Kidney tubule cell (primary cell): ENCODE data around the gene CTNND2.
"Not testable (repeated sequence)": the region's sequence is repeated elsewhere in the genome, so short reads cannot be mapped to it uniquely, and the experiment has no call there.

Source experiments
- DNase-seq: peaks from one replicate; pipeline ENCODE4 v3.0.0-alpha.2; 2018; ENCODE audit warnings: low spot score

CTNND2 gene

GRCh38 chr5:11658376-11658775 lies 245.9 kb downstream of the CTNND2 start:
- DNase-seq: no peak

GRCh38 chr5:11656916-11657315 lies 247.3 kb downstream of the CTNND2 start:
- no peak for DNase-seq

GRCh38 chr5:11655681-11656080 lies 248.6 kb downstream of the CTNND2 start:
- DNase-seq: no peak

DNA sequence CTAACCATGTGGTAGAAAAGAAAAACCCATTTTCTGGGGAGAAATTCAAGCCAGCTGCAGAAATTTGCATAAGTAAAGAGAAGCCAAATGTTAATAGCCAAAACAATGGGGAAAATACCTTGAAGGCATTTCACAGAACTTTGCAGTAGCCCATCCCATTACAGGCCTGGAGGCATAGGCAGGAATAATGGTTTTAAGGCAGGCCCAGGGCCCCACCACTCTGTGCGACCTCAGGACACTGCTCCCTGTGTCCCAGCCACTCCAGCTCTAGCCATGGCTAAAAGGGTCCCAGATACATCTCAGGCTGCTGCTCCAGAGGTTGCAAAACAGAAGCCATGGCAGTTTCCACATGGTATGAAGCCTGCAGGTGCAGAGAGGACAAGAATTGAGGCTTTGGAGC lies 253.3 kb downstream of the CTNND2 start:
- DNase-seq: no peak

DNA sequence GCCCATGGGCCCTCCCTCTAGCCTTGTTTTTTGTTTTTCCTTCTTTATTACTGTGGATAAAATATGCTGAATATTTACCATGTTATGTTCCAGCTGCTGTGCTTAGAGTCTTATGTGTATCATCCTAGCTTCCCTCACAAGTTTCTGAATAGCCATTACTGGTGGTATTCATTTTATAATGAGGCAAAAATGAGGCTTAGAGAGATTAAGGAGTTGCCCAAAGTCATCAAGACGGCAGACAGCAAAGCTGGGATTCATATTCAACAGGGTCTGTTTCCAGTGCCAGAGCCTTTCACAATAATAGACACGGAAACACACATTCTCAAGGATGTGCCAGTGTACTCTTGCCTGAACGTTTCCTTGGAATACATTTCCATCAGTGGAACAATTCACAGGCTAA lies 258.1 kb downstream of the CTNND2 start:
- no peak for DNase-seq

- no peak for DNase-seq
Measured at GRCh38 chr5:11642438-11642837, 261.8 kb downstream of the CTNND2 start.

GRCh38 chr5:11640158-11640873 lies 263.9 kb downstream of the CTNND2 start:
- DNase-seq: no peak

- no peak for DNase-seq
Measured at GRCh38 chr5:11622785-11623184, 281.5 kb downstream of the CTNND2 start.

DNA sequence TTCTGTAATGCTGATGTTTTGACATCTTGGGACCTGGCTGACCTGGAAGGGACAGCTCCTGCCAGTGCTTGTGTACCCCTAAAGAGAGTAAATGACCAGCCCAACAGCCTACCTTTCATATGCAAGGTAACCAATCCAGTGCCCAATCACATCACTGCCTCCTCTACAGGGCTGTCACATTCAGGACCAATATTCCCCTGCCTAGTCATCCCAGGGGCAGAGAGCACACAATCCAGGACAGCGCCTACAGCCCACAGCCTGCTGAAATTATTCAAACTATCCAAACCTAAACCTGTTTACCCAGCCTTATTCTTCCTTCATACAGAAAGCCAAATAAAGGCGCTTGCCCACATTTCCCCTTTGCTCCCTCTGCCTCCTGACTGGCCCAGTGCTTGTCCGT lies 284.1 kb downstream of the CTNND2 start:
- DNase-seq: no peak

DNA sequence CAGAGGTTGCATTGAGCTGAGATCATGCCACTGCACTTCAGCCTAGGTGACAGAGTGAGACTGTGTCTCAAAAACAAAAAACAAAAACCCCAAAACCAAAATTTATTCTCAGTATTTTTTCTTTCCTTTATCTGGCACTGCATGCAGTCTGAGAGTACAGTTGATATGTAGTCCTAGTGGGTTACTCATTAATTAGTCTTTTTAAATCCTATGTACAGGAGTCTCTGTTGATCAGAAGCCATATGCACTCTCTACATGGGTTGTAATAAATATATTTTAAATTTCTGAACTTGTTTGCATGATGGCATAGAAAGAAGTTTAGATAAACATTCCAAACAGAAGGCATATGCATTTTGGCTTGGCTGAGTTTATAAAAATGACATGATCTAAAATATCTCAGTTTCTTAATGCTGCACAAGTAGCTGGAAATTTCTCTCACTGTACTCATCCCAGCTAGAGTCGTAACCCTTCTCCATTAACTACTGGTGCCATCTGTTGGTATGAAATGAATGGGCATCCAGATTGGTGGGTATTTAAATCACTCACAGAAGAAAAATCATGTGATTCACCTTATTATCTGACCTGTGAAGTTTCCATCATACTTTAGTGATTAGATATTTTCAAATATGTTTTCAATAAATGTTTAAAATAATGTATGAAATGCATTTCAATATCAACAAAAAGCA lies 284.8 kb downstream of the CTNND2 start:
- peak; percentile 25 for DNase-seq

DNA sequence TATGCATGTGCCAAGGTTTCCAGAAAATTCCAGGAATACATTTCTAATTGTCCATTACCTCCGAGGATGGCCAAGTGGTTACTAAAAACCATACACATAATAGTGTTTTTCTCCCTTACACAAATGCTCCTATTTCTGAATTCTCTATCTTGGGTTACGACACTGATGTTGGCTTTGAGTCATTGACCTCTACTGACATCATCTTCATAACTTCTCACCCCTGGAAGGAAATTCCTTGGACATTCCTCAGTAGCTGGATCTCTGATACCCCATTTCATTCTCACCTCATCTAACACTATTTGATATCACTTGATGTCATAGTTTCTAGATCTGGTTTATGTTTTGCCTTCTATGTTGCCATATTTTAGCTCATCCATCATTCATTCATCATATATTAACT lies 287.2 kb downstream of the CTNND2 start:
- peak; percentile 9 for DNase-seq

GRCh38 chr5:11616624-11617023 lies 287.6 kb downstream of the CTNND2 start:
- DNase-seq: not testable (repeated sequence)

GRCh38 chr5:11611011-11611410 lies 293.2 kb downstream of the CTNND2 start:
- no peak for DNase-seq

GRCh38 chr5:11609570-11610303 lies 294.5 kb downstream of the CTNND2 start:
- DNase-seq: no peak

- DNase-seq: no peak
Measured at GRCh38 chr5:11608530-11608929, 295.7 kb downstream of the CTNND2 start.

DNA sequence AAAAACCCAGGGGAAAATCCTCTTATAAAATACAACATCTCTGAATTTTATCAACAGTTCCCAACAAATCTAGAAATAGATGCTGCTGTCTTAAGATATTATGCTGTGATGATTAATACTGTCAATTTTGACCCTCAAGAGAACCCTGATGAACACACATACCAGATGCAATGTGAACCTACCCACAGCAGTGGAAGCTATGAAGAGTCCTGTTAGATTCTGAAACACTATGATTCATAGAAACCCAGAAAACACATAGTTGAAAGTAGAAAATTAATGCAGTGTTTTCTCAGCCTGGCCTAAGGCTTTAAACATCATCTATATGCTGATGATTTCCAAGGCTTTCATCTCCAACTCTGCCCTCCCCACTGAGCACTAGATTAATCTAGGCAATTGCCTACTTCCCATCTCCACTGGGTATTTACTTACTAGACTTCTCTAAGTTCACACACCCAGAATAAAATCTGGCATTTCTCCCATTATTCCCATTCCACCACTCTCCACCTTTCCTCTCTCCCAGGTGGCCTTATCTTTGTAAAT lies 296.2 kb downstream of the CTNND2 start:
- no peak for DNase-seq

DNA sequence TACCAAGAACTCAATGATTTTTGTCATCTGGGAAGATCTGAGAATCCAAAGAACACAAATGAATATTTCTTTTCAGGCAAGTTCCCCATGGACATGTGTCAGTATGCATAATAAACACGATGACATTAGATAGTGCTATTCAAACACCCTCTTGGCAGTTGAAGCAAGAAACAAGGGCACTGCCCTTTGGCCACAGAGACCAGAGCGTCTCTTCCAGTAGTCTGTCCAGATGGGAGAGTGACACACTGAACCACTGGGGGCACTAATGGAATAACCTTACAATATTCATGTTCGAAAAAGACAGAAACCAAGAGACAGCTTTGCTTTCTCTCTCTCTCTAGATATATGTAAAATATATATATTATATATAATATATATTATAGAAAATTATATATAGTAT lies 301.9 kb downstream of the CTNND2 start:
- DNase-seq: no peak

- no peak for DNase-seq
Measured at GRCh38 chr5:11599499-11599898, 304.7 kb downstream of the CTNND2 start.

- DNase-seq: no peak
Measured at GRCh38 chr5:11596657-11597071, 307.6 kb downstream of the CTNND2 start.

DNA sequence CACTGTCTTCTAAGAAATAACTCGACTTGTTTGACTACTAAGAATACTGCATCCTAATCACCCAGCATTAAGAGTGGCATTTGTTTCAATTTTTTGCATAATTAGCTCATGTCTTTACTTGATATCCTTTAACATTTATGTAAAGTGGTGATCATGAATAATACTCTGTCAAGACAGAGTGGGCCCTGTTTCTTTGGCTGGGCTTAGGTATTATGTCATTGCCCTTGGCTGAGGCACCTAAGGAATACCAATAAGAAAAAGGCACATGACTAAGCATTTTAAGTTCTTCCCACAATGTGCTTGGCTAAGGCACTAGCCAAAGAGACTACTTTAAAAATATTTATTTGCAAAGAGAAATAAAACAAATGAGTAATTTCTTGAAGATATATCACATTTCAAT lies 308.1 kb downstream of the CTNND2 start:
- DNase-seq: no peak

DNA sequence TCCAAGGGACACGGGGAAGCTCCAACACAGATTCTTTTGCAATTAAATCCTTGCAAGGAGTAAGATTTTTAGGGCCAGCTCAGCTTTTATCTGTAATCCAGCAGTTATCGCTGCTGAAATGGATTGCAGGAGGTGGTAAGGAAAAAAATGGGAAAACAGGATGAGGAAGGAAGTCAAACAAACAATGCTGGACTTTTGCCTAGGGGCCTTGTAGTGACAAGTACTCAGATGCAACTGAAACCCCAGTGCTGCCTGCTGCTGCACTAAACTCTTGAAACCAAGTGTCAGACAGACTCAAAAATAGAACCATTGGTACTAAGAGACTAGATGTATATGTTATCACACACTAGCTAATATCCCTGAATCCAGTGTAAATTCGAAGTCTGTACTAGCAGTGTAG lies 309.2 kb downstream of the CTNND2 start:
- no peak for DNase-seq

DNA sequence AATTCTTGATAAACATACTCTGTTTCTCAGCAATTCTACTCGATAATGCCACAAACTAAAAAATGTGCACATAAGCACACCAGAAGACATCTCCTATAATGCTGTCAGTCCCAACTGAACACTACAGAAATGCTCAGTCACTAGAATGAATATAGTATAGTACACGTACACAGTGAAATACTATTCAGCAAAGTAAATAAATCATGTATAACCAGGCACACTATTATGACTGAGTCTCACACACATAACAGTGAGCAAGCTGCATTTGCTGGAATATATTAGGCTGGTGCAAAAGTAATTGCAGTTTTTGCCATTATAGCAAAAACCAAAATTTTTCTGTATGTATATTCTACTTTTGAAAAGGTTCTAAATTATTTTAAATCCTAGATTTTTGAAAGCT lies 310.2 kb downstream of the CTNND2 start:
- no peak for DNase-seq

GRCh38 chr5:11590475-11590874 lies 313.8 kb downstream of the CTNND2 start:
- no peak for DNase-seq
